A549 (cell line): ENCODE results near the gene GABRR2. TPM values are rescaled to one million over a fixed set of nuclear protein-coding genes. Genes with fewer than 3 reads are reported as not detected.

Experiments used
- ATAC-seq, 2 experiments: fragments of 200-7000 bp in 1 of 2; fragments of >200 bp in 1 of 2; cut with Nextera tagmentation in 1 of 2; cut with Tn5 transposase in 1 of 2; 3 replicates each; pipeline versions ENCODE4 v1.8.0 to v1.9.1; 2018 to 2020; ENCODE audit warnings: mild to moderate bottlenecking in 1 of 2, moderate library complexity in 1 of 2
- CTCF ChIA-PET: fragments of 300-600 bp; sonication (Branson Sonifier 250); formaldehyde crosslinking; extraction: SDS; loops from one replicate; lab custom pipeline; 2021; ENCODE audit warnings: antibody characterized with exemption, inconsistent platforms; lab: Yijun Ruan, JAX
- POLR2A ChIA-PET: fragments of 350-600 bp; formaldehyde crosslinking; extraction: SDS; loops from one replicate; lab custom pipeline; 2021; ENCODE audit warnings: antibody characterized with exemption, inconsistent platforms; lab: Yijun Ruan, JAX
- DNase-seq, 2 experiments: peaks; one replicate each; pipeline versions ENCODE4 v3.0.0 to v3.0.0-alpha.2; 2011 to 2016; ENCODE audit warnings: low read depth in 1 of 2, low spot score in 1 of 2
- FAIRE-seq: peaks from 2 replicates; lab custom pipeline; 2011; peaks lifted over from hg19 to GRCh38; lab: Jason Lieb, UNC
- H3K27ac ChIP-seq, 2 experiments: fragments of >200 bp; sonication (Bioruptor Twin); formaldehyde crosslinking; 3 replicates each; pipeline ENCODE4 v1.5.1; 2016 to 2017
- H3K4me1 ChIP-seq: fragments of >200 bp; sonication (Bioruptor Twin); formaldehyde crosslinking; 3 replicates; pipeline ENCODE4 v1.6.1; 2016
- H3K4me2 ChIP-seq: fragments of >200 bp; sonication (Bioruptor Twin); formaldehyde crosslinking; 3 replicates; pipeline ENCODE4 v1.6.1; 2016
- H3K4me3 ChIP-seq: fragments of >200 bp; sonication (Bioruptor Twin); formaldehyde crosslinking; 3 replicates; pipeline ENCODE4 v1.5.1; 2016
- H3K9me3 ChIP-seq: fragments of >200 bp; sonication (Bioruptor Twin); formaldehyde crosslinking; 3 replicates; pipeline ENCODE4 v1.6.1; 2016
- BHLHE40 ChIP-seq: IDR thresholded peaks from 2 replicates; pipeline ENCODE4 v1.6.1; 2012; ENCODE audit warnings: low read depth, low read length, inconsistent platforms
- CBX2 ChIP-seq: fragments of 200-600 bp; sonication (generic); IDR thresholded peaks from 2 replicates; pipeline ENCODE4 v1.6.1; 2016; ENCODE audit warnings: low read depth, mild to moderate bottlenecking, borderline replicate concordance
- CBX8 ChIP-seq: fragments of 200-600 bp; sonication (generic); IDR thresholded peaks from 2 replicates; pipeline ENCODE4 v1.6.1; 2016
- CEBPB ChIP-seq, 2 experiments: fragments of >200 bp in 1 of 2; sonication (Bioruptor Twin) in 1 of 2; formaldehyde crosslinking in 1 of 2; IDR thresholded peaks; 2 replicates each; pipeline ENCODE4 v1.6.1; 2012 to 2016
- CHD2 ChIP-seq: fragments of 150-350 bp; IDR thresholded peaks from 2 replicates; pipeline ENCODE4 v1.6.1; 2014; ENCODE audit warnings: low read length; ENCODE audit not compliant: partially characterized antibody
- ESRRA ChIP-seq: fragments of 150-350 bp; IDR thresholded peaks from 2 replicates; pipeline ENCODE4 v1.6.1; 2014; ENCODE audit warnings: mild to moderate bottlenecking, low read length, borderline replicate concordance
- GATA3 ChIP-seq: IDR thresholded peaks from 2 replicates; pipeline ENCODE4 v1.6.1; 2012; ENCODE audit warnings: borderline replicate concordance
- HDAC2 ChIP-seq: fragments of 200-600 bp; sonication (generic); IDR thresholded peaks from 2 replicates; pipeline ENCODE4 v1.6.1; 2016
- HOXA7 ChIP-seq: fragments of 250-450 bp; sonication (Bioruptor Pico); IDR thresholded peaks from 2 replicates; pipeline ENCODE4 v1.5.0; 2020; ENCODE audit warnings: mild to moderate bottlenecking, moderate library complexity
- HOXB13 ChIP-seq: fragments of 250-450 bp; sonication (Bioruptor Pico); IDR thresholded peaks from 2 replicates; pipeline ENCODE4 v1.5.0; 2020; ENCODE audit warnings: low read depth, mild to moderate bottlenecking, moderate library complexity
- JUNB ChIP-seq: fragments of >200 bp; sonication (Bioruptor Twin); formaldehyde crosslinking; IDR thresholded peaks from 2 replicates; pipeline ENCODE4 v1.6.1; 2016
- KDM1A ChIP-seq: fragments of 200-600 bp; sonication (generic); IDR thresholded peaks from 2 replicates; pipeline ENCODE4 v1.6.1; 2016; ENCODE audit warnings: low read depth, mild to moderate bottlenecking
- POLR2A ChIP-seq: IDR thresholded peaks from 2 replicates; pipeline ENCODE4 v1.6.1; 2012; ENCODE audit warnings: mild to moderate bottlenecking, low read length
- POLR2AphosphoS2 ChIP-seq: conservative IDR thresholded peaks from 2 replicates; pipeline ENCODE4 v1.6.1; 2012; ENCODE audit warnings: low read length, improper control_type of control experiment, inconsistent platforms
- RARB ChIP-seq: fragments of 250-450 bp; sonication (Bioruptor Pico); IDR thresholded peaks from 2 replicates; pipeline ENCODE4 v1.8.0; 2021; ENCODE audit warnings: mild to moderate bottlenecking, moderate library complexity
- RFX5 ChIP-seq: fragments of 450-650 bp; IDR thresholded peaks from 2 replicates; pipeline ENCODE4 v1.7.1; 2014; ENCODE audit warnings: antibody characterized with exemption, mild to moderate bottlenecking, moderate library complexity
- TFCP2L1 ChIP-seq: fragments of 250-450 bp; sonication (Bioruptor Pico); IDR thresholded peaks from 2 replicates; pipeline ENCODE4 v1.5.0; 2021; ENCODE audit warnings: mild to moderate bottlenecking
- TP53 ChIP-seq: fragments of 250-450 bp; sonication (Bioruptor Pico); IDR thresholded peaks from 2 replicates; pipeline ENCODE4 v1.5.0; 2021; ENCODE audit warnings: mild to moderate bottlenecking, moderate library complexity
- ZC3H11A ChIP-seq: fragments of 450-650 bp; IDR thresholded peaks from 2 replicates; pipeline ENCODE4 v1.6.1; 2014; ENCODE audit warnings: antibody characterized with exemption, mild to moderate bottlenecking
- ZNF302 ChIP-seq: fragments of 250-450 bp; sonication (Bioruptor Pico); IDR thresholded peaks from 2 replicates; pipeline ENCODE4 v1.9.0; 2021; ENCODE audit warnings: inconsistent platforms, mild to moderate bottlenecking, moderate library complexity
- ZSCAN20 ChIP-seq: fragments of 250-450 bp; sonication (Bioruptor Pico); IDR thresholded peaks from 2 replicates; pipeline ENCODE4 v1.8.0; 2022; ENCODE audit warnings: mild to moderate bottlenecking, moderate library complexity
- WGBS: methylation state at CpG from one replicate; pipeline ENCODE4 v1.1.6; 2017; ENCODE audit errors: missing lambda C conversion rate; 5-methylcytosine and 5-hydroxymethylcytosine counted together
- polyA plus RNA-seq, 4 experiments: library from polyadenylated mRNA; depleted of rRNA in 3 of 4; stranded (reverse); fragments of >200 nt; fragmentation: RNase III in 1 of 4; extraction: RNeasy Plus Mini Kit Qiagen cat#74134 plus additional on column Dnase treatment in 1 of 4; gene quantifications; 2 replicates in 3 of 4; 3 replicates in 1 of 4; pipeline ENCODE4 v1.2.3, GENCODE V29; 2011 to 2017
- TF ChIP-seq, protein P1 (sequence below): fragments of 250-450 bp; sonication (Bioruptor Pico); IDR thresholded peaks from 2 replicates; pipeline ENCODE4 v1.5.0; 2021; ENCODE audit warnings: mild to moderate bottlenecking, moderate library complexity, borderline replicate concordance
- TF ChIP-seq, protein P2 (sequence below): fragments of 250-450 bp; sonication (Bioruptor Pico); IDR thresholded peaks from 2 replicates; pipeline ENCODE4 v1.5.0; 2020; ENCODE audit warnings: low read depth, mild to moderate bottlenecking, moderate library complexity

The GABRR2 gene
- polyA plus RNA-seq, 2 of the 4 experiments (the other 2 are of a cell fraction): 0.08 to 0.09 TPM

DNA sequence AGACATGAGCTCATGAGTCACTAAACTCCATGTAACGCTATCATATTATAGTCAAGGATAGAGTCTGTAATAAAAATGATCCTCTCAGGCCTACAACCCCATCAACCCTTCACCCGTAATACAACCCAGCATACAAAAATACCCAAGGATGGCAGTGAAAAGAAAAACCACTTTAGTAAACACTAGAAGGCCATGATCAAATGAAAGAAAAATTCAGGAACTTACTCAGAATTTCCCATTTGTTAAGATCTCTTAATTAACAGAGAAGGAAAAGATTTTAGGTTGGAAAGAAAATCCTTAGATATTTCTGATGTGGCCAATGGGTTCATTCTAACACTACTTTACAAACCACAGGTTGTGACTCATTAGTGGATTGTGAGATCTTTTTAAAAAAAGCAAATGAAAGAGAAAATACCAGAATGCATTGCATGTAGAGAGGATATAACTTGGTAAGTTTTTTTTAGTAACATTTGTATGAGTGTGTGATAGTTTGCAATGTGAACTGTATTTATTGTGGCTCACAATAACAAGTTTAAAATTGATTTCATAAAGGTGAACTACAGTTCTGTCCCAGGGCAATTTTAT is 45.4 kb upstream of the GABRR2 start:
- H3K9me3 ChIP-seq: no peaks in the 10 kb centered on the region
- CTCF ChIA-PET: interaction anchor here (1.5 to 4.9 kb wide), 2 partner anchors 12 to 49 kb away, joined by 4 to 25 read pairs; no protein-coding TSS in a partner anchor
- FAIRE-seq: no peak
- no peak overlapping the region for H3K4me3 ChIP-seq
- POLR2A ChIA-PET: no interaction called here
- no peak for ATAC-seq
- no peak overlapping the region for H3K27ac ChIP-seq
- no peaks in the 10 kb centered on the region for H3K4me1 ChIP-seq
- no peak for TF ChIP-seq HOXB13 (CRISPR knock-in tag)
- TF ChIP-seq RARB: no peak
- TF ChIP-seq RFX5: no peak
- TF ChIP-seq CHD2: no peak
- TF ChIP-seq, protein P1, sequence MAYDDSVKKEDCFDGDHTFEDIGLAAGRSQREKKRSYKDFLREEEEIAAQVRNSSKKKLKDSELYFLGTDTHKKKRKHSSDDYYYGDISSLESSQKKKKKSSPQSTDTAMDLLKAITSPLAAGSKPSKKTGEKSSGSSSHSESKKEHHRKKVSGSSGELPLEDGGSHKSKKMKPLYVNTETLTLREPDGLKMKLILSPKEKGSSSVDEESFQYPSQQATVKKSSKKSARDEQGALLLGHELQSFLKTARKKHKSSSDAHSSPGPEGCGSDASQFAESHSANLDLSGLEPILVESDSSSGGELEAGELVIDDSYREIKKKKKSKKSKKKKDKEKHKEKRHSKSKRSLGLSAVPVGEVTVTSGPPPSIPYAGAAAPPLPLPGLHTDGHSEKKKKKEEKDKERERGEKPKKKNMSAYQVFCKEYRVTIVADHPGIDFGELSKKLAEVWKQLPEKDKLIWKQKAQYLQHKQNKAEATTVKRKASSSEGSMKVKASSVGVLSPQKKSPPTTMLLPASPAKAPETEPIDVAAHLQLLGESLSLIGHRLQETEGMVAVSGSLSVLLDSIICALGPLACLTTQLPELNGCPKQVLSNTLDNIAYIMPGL (CRISPR knock-in tag): no peak
- no peak for TF ChIP-seq TFCP2L1 (CRISPR knock-in tag)
- no peak for TF ChIP-seq GATA3
- no peak for TF ChIP-seq CBX8
- TF ChIP-seq ZSCAN20: no peak
- TF ChIP-seq HOXA7 (CRISPR knock-in tag): no peak
- no peak for TF ChIP-seq BHLHE40
- no peak for TF ChIP-seq POLR2AphosphoS2
- TF ChIP-seq TP53 (CRISPR knock-in tag): no peak
- no peak for TF ChIP-seq POLR2A
- TF ChIP-seq HDAC2: no peak
- TF ChIP-seq, all 56 proteins: peak for 0
- no peak overlapping the region for H3K4me2 ChIP-seq
- 82% methylated on average over 2 of the region's 2 CpGs for WGBS
- DNase-seq: no peak

DNA sequence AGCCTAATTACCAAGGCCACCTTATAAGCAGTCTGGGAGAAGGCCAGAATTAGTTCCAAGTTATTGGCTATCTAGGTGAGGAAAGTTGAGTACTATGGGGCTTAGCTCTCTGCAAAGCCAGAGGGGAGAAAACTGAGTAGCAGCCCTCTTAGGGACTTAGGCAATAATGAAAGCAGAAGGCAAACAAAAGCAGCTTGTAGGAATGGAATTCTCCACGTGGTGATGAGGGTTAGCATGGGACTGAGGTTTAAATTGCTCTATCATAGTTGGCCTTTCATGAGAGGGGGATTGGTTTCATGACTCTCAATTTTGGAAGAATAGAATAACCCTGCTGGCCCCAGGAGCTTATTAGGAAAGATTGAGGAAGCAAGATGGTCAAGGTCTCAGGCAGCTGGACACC is 44.5 kb upstream of the GABRR2 start:
- DNase-seq (no peak), FAIRE-seq (no peak), ATAC-seq (no peak)
- WGBS: 7% methylated on average over 1 of the region's 1 CpG
- no peak overlapping the region for H3K27ac ChIP-seq
- H3K4me1 ChIP-seq: no peaks in the 10 kb centered on the region
- POLR2A ChIA-PET: no interaction called here
- H3K4me2 ChIP-seq: no peak overlapping the region
- no peak overlapping the region for H3K4me3 ChIP-seq
- TF ChIP-seq CEBPB (IDR thresholded peaks at IDR 0.05): no peak
- no peak for TF ChIP-seq ZNF302 (CRISPR knock-in tag)
- TF ChIP-seq, protein P1 (CRISPR knock-in tag): no peak
- no peak for TF ChIP-seq TFCP2L1 (CRISPR knock-in tag)
- TF ChIP-seq, protein P2, sequence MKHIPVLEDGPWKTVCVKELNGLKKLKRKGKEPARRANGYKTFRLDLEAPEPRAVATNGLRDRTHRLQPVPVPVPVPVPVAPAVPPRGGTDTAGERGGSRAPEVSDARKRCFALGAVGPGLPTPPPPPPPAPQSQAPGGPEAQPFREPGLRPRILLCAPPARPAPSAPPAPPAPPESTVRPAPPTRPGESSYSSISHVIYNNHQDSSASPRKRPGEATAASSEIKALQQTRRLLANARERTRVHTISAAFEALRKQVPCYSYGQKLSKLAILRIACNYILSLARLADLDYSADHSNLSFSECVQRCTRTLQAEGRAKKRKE (CRISPR knock-in tag): no peak
- TF ChIP-seq CBX2: no peak
- TF ChIP-seq CHD2: no peak
- TF ChIP-seq ESRRA: no peak
- no peak for TF ChIP-seq HOXA7 (CRISPR knock-in tag)
- TF ChIP-seq KDM1A: no peak
- no peak for TF ChIP-seq CBX8
- no peak for TF ChIP-seq ZC3H11A
- no peak for TF ChIP-seq JUNB
- CTCF ChIA-PET: interaction anchor here (1.5 to 4.9 kb wide), 3 partner anchors 8 to 48 kb away, joined by 4 to 25 read pairs (median 4); no protein-coding TSS in a partner anchor
- H3K9me3 ChIP-seq: no peaks in the 10 kb centered on the region
